ENCODE measurements around the gene MRGPRG.

The MRGPRG gene

DNA sequence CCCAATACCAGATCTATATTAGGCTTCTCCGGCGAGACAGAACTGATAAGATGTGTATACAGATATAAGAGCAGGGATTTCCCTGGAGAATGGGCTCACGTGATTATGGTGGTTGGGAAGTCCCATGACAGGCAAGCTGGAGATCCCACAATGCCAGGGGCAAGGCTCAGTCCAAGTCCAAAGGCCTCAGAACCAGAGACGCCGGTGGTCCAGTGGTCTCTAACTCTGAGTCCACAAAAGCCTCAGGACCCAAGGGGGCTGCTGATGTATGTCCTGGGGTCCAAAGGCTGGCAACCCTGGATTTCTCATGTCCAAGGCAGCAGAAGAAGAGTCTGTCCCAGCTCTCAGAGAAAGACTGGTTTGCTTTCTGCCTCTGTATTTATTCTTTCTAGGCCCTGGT lies 37.7 kb downstream of the MRGPRG start:
- no peak for TF ChIP-seq CTCF (IDR thresholded peaks at IDR 0.05; ENCODE audit: low read depth, low read length)

GRCh38 chr11:3178349-3178748 lies 40.3 kb downstream of the MRGPRG start:
- Histone ChIP-seq H3K9me3 (no peaks in the 10 kb centered on the region), H3K4me3 (ENCODE audit: low read depth, low read length) (no peak overlapping the region), H3K27me3 (no peaks in the 10 kb centered on the region), H3K36me3 (no peaks in the 10 kb centered on the region), H3K4me1 (no peaks in the 10 kb centered on the region)
- DNase-seq = no peak
- TF ChIP-seq CTCF (IDR thresholded peaks at IDR 0.05; ENCODE audit: low read depth, low read length) = no peak

More for the DNA sequence above, 37.7 kb downstream of the MRGPRG start:
- Histone ChIP-seq H3K4me1 (no peaks in the 10 kb centered on the region), H3K4me3 (ENCODE audit: low read depth, low read length) (no peak overlapping the region), H3K27me3 (no peaks in the 10 kb centered on the region), H3K9me3 (no peaks in the 10 kb centered on the region), H3K36me3 (no peaks in the 10 kb centered on the region)
- DNase-seq = no peak

DNA sequence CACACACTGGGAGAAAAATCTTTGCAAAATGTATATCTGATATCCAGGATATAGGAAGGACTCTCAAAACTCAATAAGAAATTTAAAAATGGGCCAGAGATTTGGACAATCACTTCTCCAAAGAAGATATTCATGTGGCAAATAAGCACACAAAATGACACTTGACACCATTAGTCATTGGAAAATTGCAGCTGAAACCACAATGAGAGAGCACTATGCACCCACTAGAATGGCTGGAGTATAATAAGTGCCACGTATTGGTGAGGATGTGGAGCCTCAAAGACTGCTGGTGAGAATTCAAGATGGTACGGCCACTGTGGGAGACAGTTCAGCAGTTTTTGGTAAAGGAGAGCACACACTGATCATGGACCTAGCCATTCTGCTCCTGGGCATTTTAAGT lies 40.7 kb downstream of the MRGPRG start:
- Histone ChIP-seq H3K27me3 (no peaks in the 10 kb centered on the region), H3K4me3 (ENCODE audit: low read depth, low read length) (no peak overlapping the region), H3K4me1 (no peaks in the 10 kb centered on the region), H3K9me3 (no peaks in the 10 kb centered on the region), H3K36me3 (no peaks in the 10 kb centered on the region)
- TF ChIP-seq CTCF (IDR thresholded peaks at IDR 0.05; ENCODE audit: low read depth, low read length) = no peak
- DNase-seq = no peak

DNA sequence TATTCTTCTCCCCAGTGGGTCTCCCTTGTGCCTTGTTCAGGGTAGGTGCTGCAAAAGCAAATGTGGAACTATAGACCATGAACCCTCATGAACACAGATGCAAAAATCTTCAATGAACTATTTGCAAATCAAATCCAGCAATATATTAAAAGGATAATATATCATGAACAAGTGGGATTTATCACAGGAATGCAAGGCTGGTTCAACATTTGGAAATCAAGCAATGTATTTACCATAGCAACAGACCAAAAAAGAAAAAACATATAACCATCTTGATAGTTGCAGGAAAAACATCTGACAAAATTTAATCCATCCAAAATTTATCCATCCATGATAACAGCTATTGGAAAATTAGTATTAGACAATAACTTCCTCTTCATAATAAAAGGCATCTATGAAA lies 42.1 kb downstream of the MRGPRG start:
- TF ChIP-seq CTCF (IDR thresholded peaks at IDR 0.05; ENCODE audit: low read depth, low read length) = no peak
- no peak overlapping the region for H3K4me3 ChIP-seq (ENCODE audit: low read depth, low read length)
- no peaks in the 10 kb centered on the region for H3K4me1 ChIP-seq
- H3K9me3 ChIP-seq = no peaks in the 10 kb centered on the region
- H3K27me3 ChIP-seq = no peaks in the 10 kb centered on the region
- H3K36me3 ChIP-seq = no peaks in the 10 kb centered on the region
- DNase-seq = no peak

DNA sequence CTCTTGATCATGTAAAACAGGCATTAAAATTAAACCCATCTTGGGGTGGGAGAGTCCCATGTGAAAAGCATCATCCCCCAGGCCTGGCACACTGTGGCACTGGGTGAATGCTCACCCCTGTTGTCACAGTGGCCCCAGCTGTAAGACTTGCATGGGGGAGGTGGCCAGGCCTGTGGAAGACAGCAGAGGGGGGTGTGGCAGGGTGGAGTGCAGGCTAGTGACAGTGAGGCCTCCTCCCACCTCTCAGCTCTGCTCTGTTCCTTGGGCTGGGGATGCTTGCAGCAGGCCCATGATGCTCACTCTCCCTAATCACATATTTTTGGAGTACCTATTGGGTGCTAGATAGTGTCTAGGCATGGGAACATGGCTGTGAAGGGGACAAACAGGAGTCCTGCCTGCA lies 43.4 kb downstream of the MRGPRG start:
- H3K27me3 ChIP-seq = no peaks in the 10 kb centered on the region
- no peaks in the 10 kb centered on the region for H3K36me3 ChIP-seq
- DNase-seq = no peak
- no peaks in the 10 kb centered on the region for H3K9me3 ChIP-seq
- H3K4me1 ChIP-seq = no peaks in the 10 kb centered on the region
- TF ChIP-seq CTCF (IDR thresholded peaks at IDR 0.05; ENCODE audit: low read depth, low read length) = no peak
- H3K4me3 ChIP-seq (ENCODE audit: low read depth, low read length) = no peak overlapping the region

- Histone ChIP-seq H3K27me3 (no peaks in the 10 kb centered on the region), H3K9me3 (no peaks in the 10 kb centered on the region), H3K4me3 (ENCODE audit: low read depth, low read length) (no peak overlapping the region), H3K36me3 (no peaks in the 10 kb centered on the region), H3K4me1 (no peaks in the 10 kb centered on the region)
- TF ChIP-seq CTCF (IDR thresholded peaks at IDR 0.05; ENCODE audit: low read depth, low read length) = no peak
- DNase-seq = no peak
Measured at GRCh38 chr11:3174387-3174786, 44.2 kb downstream of the MRGPRG start.
